ENCODE measurements around the gene SHF.

The SHF gene

GRCh38 chr15:45181491-45182285, 6.1 kb downstream of the SHF start:
- Histone ChIP-seq H3K9me3 (ENCODE audit: control insufficient read depth, insufficient read depth, low read length) (no peaks in the 10 kb centered on the region), H3K4me3 (ENCODE audit: low read depth, low read length) (no peak overlapping the region), H3K27ac (ENCODE audit: low read depth, low read length) (no peak overlapping the region), H3K36me3 (ENCODE audit: control insufficient read depth, insufficient read depth, low read length) (peaks cover 10% of the 10 kb centered on the region; the same call in 1 of the 2 replicates), H3K27me3 (ENCODE audit: control insufficient read depth, insufficient read depth, low read length) (no peaks in the 10 kb centered on the region), H3K9ac (ENCODE audit: low read depth, low read length) (no peak overlapping the region), H3K4me1 (ENCODE audit: control insufficient read depth, insufficient read depth, low read length) (peaks cover 31% of the 10 kb centered on the region)

- H3K27me3 ChIP-seq (ENCODE audit: control insufficient read depth, insufficient read depth, low read length): no peaks in the 10 kb centered on the region
- peaks cover 29% of the 10 kb centered on the region for H3K4me1 ChIP-seq (ENCODE audit: control insufficient read depth, insufficient read depth, low read length)
- H3K9me3 ChIP-seq (ENCODE audit: control insufficient read depth, insufficient read depth, low read length): no peaks in the 10 kb centered on the region
- H3K27ac ChIP-seq (ENCODE audit: low read depth, low read length): no peak overlapping the region
- peaks cover 10% of the 10 kb centered on the region; the same call in 1 of the 2 replicates for H3K36me3 ChIP-seq (ENCODE audit: control insufficient read depth, insufficient read depth, low read length)
- H3K9ac ChIP-seq (ENCODE audit: low read depth, low read length): no peak overlapping the region
- no peak overlapping the region for H3K4me3 ChIP-seq (ENCODE audit: low read depth, low read length)
Observed at GRCh38 chr15:45180648-45181436, 6.9 kb downstream of the SHF start.

- Histone ChIP-seq H3K9me3 (ENCODE audit: control insufficient read depth, insufficient read depth, low read length) (no peaks in the 10 kb centered on the region), H3K27me3 (ENCODE audit: control insufficient read depth, insufficient read depth, low read length) (no peaks in the 10 kb centered on the region), H3K36me3 (ENCODE audit: control insufficient read depth, insufficient read depth, low read length) (peaks cover 10% of the 10 kb centered on the region; the same call in 1 of the 2 replicates), H3K4me1 (ENCODE audit: control insufficient read depth, insufficient read depth, low read length) (peaks cover 29% of the 10 kb centered on the region), H3K27ac (ENCODE audit: low read depth, low read length) (no peak overlapping the region), H3K9ac (ENCODE audit: low read depth, low read length) (no peak overlapping the region), H3K4me3 (ENCODE audit: low read depth, low read length) (no peak overlapping the region)
Observed at GRCh38 chr15:45180201-45180600, 7.6 kb downstream of the SHF start.

DNA sequence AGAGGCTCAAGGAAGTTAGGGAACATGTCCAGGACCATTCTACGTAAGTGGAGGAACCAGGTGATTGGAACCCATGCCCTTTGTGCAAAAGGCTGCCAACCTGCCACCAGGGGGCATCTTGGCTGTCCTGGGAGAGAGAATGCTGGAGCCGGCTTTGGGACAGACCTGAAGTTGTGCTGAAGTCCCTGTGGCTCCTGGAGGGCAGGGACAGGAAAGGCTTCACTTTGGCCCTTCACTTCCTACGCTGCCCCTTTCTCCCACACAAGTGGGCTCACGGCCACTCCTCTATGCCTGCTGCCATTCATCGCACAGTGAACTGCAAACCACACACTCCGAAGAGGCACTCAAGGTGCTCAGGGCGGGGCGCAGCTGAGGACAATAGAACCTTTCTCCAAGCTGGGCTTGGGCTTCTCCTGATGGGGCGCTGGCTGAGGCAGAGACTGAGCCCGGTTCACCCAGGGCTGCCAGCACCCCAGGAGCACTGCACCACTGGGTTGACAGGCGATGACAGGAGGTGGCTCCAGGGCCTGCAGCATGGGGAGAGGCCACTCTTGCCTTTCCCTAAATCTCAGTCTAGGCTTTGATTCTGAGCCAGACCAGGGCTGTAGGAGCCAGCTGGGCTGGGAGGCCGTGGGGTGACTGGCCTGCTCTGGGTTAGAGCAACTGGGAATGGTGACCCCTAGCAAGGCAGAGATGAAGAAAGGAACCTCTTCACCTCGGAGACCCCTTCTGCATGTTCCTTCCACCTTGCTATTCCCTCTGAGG, 8.4 kb downstream of the SHF start:
- no peaks in the 10 kb centered on the region for H3K27me3 ChIP-seq (ENCODE audit: control insufficient read depth, insufficient read depth, low read length)
- peaks cover 29% of the 10 kb centered on the region for H3K4me1 ChIP-seq (ENCODE audit: control insufficient read depth, insufficient read depth, low read length)
- H3K9me3 ChIP-seq (ENCODE audit: control insufficient read depth, insufficient read depth, low read length): no peaks in the 10 kb centered on the region
- H3K36me3 ChIP-seq (ENCODE audit: control insufficient read depth, insufficient read depth, low read length): peaks cover 16% of the 10 kb centered on the region
- H3K9ac ChIP-seq (ENCODE audit: low read depth, low read length): no peak overlapping the region
- no peak overlapping the region for H3K4me3 ChIP-seq (ENCODE audit: low read depth, low read length)
- no peak overlapping the region for H3K27ac ChIP-seq (ENCODE audit: low read depth, low read length)

DNA sequence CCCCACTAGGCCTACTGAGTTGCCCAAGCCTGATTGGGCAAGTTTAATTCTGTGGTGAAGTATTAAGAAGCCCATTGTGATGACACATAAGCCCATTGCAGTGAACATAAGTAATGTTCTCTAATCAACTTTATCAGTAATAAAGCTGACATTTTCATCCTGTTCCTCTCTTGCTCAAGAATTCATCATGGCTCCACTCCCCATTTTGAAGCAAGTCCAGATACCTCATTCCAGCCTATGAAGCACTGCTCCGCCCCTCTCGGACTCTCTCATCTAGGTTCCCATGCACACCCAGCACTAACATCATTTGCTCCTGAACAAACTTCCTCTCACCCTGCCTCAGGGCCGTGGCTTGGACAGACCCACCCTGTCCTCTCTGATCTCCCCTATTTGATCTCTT, 10.5 kb downstream of the SHF start:
- no peaks in the 10 kb centered on the region for H3K9me3 ChIP-seq (ENCODE audit: control insufficient read depth, insufficient read depth, low read length)
- peaks cover 11% of the 10 kb centered on the region for H3K4me1 ChIP-seq (ENCODE audit: control insufficient read depth, insufficient read depth, low read length)
- peaks cover 18% of the 10 kb centered on the region for H3K36me3 ChIP-seq (ENCODE audit: control insufficient read depth, insufficient read depth, low read length)
- no peak overlapping the region for H3K9ac ChIP-seq (ENCODE audit: low read depth, low read length)
- no peaks in the 10 kb centered on the region for H3K27me3 ChIP-seq (ENCODE audit: control insufficient read depth, insufficient read depth, low read length)
- H3K4me3 ChIP-seq (ENCODE audit: low read depth, low read length): no peak overlapping the region
- H3K27ac ChIP-seq (ENCODE audit: low read depth, low read length): no peak overlapping the region

DNA sequence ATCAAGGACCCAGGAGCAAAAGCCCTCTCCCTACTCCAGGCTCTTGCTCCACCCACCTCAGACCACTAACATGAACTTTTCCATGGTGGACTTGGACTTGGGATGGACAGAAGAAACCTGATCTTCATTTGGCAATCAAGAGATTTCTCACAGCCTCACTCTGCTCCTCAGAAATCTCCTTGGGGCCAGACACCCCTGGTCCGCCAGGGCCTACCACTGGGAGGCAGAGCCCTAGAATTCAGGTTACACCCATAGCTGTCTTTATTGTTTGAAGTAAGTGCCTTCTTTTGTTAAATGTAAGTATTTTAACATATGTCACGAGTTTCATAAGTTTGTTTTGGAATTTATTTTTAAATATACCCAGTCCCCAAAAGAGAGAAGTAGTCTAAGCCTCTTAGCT, 13.2 kb downstream of the SHF start:
- H3K9me3 ChIP-seq (ENCODE audit: control insufficient read depth, insufficient read depth, low read length): no peaks in the 10 kb centered on the region
- no peak overlapping the region for H3K4me3 ChIP-seq (ENCODE audit: low read depth, low read length)
- no peaks in the 10 kb centered on the region for H3K27me3 ChIP-seq (ENCODE audit: control insufficient read depth, insufficient read depth, low read length)
- no peak overlapping the region for H3K9ac ChIP-seq (ENCODE audit: low read depth, low read length)
- H3K36me3 ChIP-seq (ENCODE audit: control insufficient read depth, insufficient read depth, low read length): peaks cover 21% of the 10 kb centered on the region
- H3K4me1 ChIP-seq (ENCODE audit: control insufficient read depth, insufficient read depth, low read length): peaks cover 9% of the 10 kb centered on the region
- no peak overlapping the region for H3K27ac ChIP-seq (ENCODE audit: low read depth, low read length)

- Histone ChIP-seq H3K9ac (ENCODE audit: low read depth, low read length) (no peak overlapping the region), H3K9me3 (ENCODE audit: control insufficient read depth, insufficient read depth, low read length) (no peaks in the 10 kb centered on the region), H3K4me3 (ENCODE audit: low read depth, low read length) (no peak overlapping the region), H3K27ac (ENCODE audit: low read depth, low read length) (no peak overlapping the region), H3K27me3 (ENCODE audit: control insufficient read depth, insufficient read depth, low read length) (no peaks in the 10 kb centered on the region), H3K4me1 (ENCODE audit: control insufficient read depth, insufficient read depth, low read length) (peaks cover 14% of the 10 kb centered on the region), H3K36me3 (ENCODE audit: control insufficient read depth, insufficient read depth, low read length) (peaks cover 21% of the 10 kb centered on the region)
Observed at GRCh38 chr15:45174069-45174468, 13.7 kb downstream of the SHF start.

DNA sequence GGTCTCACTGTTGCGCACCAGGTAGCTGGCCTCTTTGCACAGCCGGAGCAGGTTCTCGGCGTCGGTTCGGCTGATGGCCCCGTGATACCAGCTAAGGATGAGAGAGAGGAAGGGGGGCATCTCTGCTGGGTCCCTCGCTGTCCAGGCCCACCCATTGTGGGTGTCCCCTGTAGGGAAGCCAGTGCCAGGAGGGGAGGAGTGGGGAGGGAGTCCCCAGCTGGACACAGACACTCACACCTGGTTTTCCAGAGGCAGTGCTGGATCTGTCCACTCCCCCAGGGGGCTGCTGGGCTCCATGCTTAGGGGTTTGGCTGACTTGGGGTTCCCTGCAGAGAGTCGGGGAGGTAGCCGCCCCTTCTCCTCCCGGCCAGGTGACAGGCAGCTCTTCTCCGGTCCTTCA, 15.9 kb downstream of the SHF start:
- Histone ChIP-seq H3K4me1 (ENCODE audit: control insufficient read depth, insufficient read depth, low read length) (peaks cover 23% of the 10 kb centered on the region), H3K9ac (ENCODE audit: low read depth, low read length) (no peak overlapping the region), H3K4me3 (ENCODE audit: low read depth, low read length) (no peak overlapping the region), H3K36me3 (ENCODE audit: control insufficient read depth, insufficient read depth, low read length) (peaks cover 11% of the 10 kb centered on the region), H3K27me3 (ENCODE audit: control insufficient read depth, insufficient read depth, low read length) (no peaks in the 10 kb centered on the region), H3K9me3 (ENCODE audit: control insufficient read depth, insufficient read depth, low read length) (no peaks in the 10 kb centered on the region), H3K27ac (ENCODE audit: low read depth, low read length) (no peak overlapping the region)

- H3K9me3 ChIP-seq (ENCODE audit: control insufficient read depth, insufficient read depth, low read length): no peaks in the 10 kb centered on the region
- no peak overlapping the region for H3K9ac ChIP-seq (ENCODE audit: low read depth, low read length)
- peaks cover 8% of the 10 kb centered on the region for H3K36me3 ChIP-seq (ENCODE audit: control insufficient read depth, insufficient read depth, low read length)
- H3K27me3 ChIP-seq (ENCODE audit: control insufficient read depth, insufficient read depth, low read length): no peaks in the 10 kb centered on the region
- peak overlapping the region; percentile 31 for H3K27ac ChIP-seq (ENCODE audit: low read depth, low read length)
- peaks cover 23% of the 10 kb centered on the region for H3K4me1 ChIP-seq (ENCODE audit: control insufficient read depth, insufficient read depth, low read length)
- no peak overlapping the region for H3K4me3 ChIP-seq (ENCODE audit: low read depth, low read length)
Observed at GRCh38 chr15:45169608-45170480, 17.9 kb downstream of the SHF start.

Measured in HUES48 (cell line).